NCI-H1417 (cell line): ENCODE results near the gene LMTK2.

Experiments used
- DNase-seq, 3 experiments: peaks; one replicate each; lab custom pipeline; 2025; lab: John Stamatoyannopoulos, UW

LMTK2 gene

DNA sequence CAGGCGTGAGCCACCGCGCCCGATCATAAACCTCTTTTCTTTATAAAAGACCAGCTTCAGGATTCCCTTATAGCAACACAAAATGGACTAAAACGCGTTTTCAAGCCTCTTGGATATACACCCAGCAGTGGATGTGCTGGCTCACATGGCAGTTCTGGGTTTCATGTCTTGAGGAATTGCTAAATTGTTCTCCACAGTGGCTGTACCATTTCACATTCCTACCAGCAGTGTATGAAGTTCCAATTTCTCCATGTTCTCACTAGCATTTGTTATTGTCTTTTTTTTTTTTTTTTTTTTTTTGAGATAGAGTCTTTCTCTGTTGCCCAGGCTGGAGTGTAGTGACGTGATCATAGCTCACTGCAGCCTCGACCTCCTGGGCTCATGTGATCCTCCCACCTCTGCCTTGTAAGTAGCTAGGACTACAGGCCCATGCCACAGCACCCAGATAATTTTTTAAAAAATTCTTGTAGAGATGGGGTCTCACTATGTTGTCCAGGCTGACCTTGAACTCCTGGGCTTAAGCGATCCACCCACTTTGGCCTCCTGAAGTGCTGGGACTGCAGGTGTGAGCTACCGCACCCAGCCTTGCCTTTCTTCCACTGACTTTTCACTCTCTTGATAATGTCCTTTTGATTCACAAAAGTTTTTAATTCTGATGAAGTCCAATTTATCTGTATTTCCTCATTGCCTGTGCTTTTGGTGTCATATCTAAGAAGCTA, 127.9 kb downstream of the LMTK2 start:
- DNase-seq, result no peak

DNA sequence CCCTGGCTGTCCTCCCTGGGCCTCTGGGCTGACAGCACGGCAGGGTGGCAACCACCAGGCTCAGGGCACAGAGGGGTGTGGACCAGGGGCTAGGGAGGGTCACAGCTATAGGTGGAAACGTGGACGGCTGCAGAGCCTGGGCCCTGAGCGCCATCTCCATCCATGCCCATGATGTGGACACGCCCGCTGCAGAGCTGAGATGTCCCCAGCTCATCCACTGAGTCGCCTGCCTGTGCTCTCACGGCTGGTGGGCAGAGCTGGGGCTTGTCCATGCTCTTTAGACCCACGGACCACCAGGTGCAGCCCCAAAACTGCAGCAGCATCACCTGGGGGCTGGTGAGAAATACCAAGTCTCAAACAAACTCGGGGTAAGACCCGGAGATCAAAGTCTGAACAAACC, 129.2 kb downstream of the LMTK2 start:
- no peak for DNase-seq

- no peak for DNase-seq
Observed at GRCh38 chr7:98236355-98237185, 129.9 kb downstream of the LMTK2 start.

DNA sequence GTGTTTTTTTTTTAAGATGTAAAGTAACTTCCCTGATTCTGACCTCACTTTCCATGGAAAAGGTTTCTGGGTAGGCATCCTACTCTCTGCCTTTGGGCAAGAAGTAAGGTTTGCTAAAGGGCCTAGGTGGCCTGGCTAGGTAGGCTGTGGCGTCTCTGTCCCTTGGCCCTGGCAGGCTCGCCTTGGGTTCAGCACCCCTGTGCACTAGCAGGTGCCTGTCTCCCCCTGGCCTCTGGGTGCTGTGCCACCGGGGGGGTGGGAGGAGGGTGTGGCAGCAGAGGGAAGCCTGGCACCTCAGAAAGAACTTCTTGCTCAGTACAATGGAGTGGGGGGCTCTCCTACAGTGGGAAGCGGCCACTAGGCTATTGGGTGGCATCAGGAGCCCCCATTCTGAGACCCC, 131.4 kb downstream of the LMTK2 start:
- no peak for DNase-seq

- DNase-seq, result no peak
Observed at GRCh38 chr7:98238976-98239375, 132.3 kb downstream of the LMTK2 start.

DNA sequence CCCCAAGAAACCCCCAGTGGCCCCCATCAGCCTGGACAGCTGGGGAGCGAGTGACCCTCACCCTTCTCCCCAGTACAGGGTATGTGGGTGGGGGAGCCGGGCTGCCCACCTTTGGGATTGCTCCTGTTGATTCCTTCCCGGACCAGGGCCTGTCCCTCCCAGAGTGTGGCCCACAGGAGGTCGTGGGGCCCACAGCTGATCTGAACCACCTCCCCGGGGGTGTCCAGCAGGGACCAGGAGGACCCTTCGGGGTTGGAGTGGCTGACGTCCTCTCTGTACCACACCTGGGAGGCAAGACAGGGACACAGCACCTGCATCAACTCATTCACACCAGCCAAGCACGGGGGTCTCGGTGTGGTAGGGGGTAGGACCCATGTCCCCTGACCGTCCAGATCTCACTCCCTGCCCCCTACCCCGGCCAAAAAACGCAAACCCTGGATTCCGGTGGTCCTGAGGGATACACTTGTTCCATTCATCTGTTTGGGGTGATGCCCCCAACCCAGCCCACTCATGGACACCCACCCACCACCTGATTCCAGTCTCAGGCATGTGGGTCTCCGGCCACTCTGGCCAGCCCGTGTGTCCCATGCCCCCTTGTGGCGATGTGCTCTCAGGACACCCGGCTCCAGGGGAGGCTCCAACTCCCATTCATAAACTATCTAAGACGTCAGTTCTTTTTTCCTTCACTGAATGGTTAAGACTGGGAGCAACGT, 134.5 kb downstream of the LMTK2 start:
- peak in 2 of 3 experiments; percentile 8 to 16 for DNase-seq

- no peak for DNase-seq
Observed at GRCh38 chr7:98241674-98242241, 135.1 kb downstream of the LMTK2 start.

- DNase-seq, result no peak
Observed at GRCh38 chr7:98242342-98242741, 135.7 kb downstream of the LMTK2 start.

GRCh38 chr7:98242934-98243333, 136.3 kb downstream of the LMTK2 start:
- DNase-seq, result no peak

GRCh38 chr7:98244871-98245270, 138.2 kb downstream of the LMTK2 start:
- no peak for DNase-seq

DNA sequence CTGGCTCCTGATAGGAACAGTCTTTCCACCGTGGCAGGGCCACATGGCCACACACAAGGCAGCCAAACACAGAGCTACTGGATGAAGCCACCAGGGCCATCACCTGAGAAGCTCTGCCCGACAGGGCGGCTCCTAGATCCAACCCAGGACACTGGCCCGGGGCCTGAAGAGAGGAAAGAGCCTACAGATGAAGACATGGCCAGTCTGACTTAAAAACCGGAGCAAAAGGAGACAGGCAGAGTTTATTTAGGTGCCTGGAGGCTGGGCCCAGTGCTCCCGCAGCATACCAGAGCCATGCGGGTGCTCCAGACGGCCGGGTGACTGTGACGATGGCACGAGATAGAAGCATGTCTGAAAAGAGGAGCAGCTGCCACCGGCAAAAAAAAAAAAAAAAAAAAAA, 141.5 kb downstream of the LMTK2 start:
- DNase-seq, result no peak

DNA sequence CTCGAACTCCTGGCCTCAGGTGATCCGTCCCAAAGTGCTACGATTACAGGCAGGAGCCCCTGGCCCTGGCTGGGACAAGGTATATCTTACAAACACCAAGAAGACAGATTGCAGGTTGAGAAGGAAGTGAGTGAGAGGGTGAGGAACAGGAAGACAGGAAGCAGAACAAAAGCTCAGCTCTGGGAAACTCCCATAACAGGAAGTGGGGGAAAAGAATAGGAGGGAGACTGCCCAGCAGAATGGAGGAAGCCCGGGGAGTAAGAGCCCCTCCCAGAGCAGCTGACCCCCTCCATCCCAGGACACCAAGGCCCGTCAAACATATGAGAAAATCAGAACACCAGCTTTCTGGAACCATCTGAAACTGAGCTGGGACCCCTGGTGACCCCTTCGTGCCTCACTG, 142.4 kb downstream of the LMTK2 start:
- DNase-seq, result no peak

GRCh38 chr7:98250789-98251188, 144.1 kb downstream of the LMTK2 start:
- DNase-seq, result peak in 2 of 3 experiments; percentile 40 to 50

GRCh38 chr7:98251231-98251600, 144.6 kb downstream of the LMTK2 start:
- peak in 1 of 3 experiments; percentile 45 for DNase-seq

GRCh38 chr7:98251601-98252424, 145.2 kb downstream of the LMTK2 start, which contains the start of gene TECPR1:
TSS of gene TECPR1 (minus strand) at chr7:98252232. CDS start at chr7:98246146, 6,086 bp downstream.
- peak; percentile 92 to 95 (median 93) for DNase-seq

DNA sequence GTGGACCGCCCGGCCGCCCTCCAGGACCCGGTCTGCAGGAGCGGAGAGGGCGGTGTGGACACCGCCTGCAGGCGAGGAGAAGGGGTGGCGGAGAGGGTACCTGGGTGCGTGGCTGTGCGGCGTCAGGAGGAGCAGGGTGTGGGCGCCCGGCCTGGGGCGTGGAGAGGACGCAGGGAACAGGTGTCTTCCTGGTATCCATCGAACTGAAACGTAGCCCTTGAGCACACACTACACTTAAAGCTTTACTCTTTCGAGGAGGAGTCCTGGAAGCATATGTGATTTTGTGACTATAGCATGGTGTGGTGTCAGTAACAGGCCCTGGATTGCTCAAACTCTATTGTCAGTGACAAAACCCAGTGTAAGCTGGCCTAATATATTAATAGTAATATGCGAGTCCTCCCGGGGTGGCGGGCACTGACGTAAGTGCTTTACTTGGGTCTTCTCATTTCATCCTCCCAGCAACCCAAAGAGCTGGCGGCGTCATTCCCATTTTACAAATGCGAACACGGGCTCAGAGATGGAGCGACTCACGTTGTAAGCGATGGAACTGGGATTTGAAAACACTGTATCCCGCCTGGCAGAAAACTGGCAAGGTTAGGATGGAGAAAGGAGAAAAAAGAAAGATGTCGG, 145.9 kb downstream of the LMTK2 start:
- no peak for DNase-seq

DNA sequence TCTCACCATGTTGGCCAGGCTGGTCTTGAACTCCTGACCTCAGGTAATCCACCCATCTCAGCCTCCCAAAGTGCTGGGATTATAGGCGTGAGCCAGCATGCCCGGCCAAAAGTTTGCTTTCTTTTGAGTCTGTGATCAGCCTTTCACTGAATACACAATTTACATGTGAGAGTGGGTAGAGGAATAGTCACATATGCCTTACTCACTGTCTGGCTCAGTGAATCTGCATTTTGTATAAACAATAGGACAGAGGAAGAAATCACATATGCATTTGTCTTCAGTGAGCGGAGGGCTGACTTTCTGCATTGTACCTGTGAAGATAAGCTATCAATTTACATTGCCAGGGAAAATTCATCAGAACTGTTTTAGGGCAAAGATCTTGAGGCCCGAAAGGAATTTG, 147.9 kb downstream of the LMTK2 start:
- DNase-seq, result no peak

GRCh38 chr7:98254951-98255610, 148.4 kb downstream of the LMTK2 start:
- DNase-seq, result no peak

DNA sequence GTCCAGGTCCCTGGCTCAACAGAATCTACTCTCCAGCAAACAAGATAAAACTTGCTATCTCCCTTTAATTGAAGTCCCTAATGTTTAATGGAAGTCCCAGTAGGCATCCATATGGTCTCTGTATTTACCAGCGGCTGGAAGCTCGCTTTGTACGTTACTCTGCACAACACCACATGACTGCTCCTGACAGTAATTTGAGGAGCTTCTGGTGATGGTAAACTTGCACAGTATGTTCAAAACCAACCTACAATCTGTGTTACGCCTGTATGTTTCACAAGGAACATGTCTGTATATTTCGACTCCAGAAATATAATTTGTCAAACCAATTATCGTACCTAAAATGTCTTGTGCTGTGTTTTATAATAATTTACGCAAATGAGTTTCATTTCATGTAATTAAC, 149.8 kb downstream of the LMTK2 start:
- DNase-seq, result no peak

DNA sequence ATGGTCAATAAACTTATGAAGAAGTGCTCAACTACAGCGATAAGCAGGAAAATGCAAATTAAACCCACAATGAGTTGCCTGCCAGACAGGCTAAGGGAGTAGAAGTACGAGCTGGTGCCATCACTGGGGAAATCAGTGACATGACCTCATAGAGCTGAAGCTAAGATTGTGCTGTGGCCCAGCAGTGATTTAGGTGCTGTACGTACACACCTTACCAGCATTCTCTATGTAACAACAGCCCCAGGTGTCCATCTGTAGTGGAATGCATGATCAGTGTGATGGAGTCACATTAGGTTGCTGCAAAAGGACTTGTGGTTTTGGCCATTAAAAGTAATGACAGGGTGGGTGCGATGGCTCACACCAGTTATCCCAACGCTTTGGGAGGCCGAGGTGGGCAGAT, 151.0 kb downstream of the LMTK2 start:
- no peak for DNase-seq
